ENCODE measurements around the gene DNAH11.
"Not testable (repeated sequence)": the region's sequence is repeated elsewhere in the genome, so short reads cannot be mapped to it uniquely, and the experiment has no call there.

The DNAH11 gene

GRCh38 chr7:21617916-21618390 lies 75.1 kb downstream of the DNAH11 start:
- FAIRE-seq = no peak

GRCh38 chr7:21618706-21619105 lies 75.9 kb downstream of the DNAH11 start:
- no peak for FAIRE-seq

GRCh38 chr7:21620054-21620453 lies 77.2 kb downstream of the DNAH11 start:
- peak; percentile 24 for FAIRE-seq

GRCh38 chr7:21624320-21624719 lies 81.5 kb downstream of the DNAH11 start:
- no peak for FAIRE-seq

- no peak for FAIRE-seq
These were observed 93.9 kb downstream of the DNAH11 start for GRCh38 chr7:21636694-21637093.

GRCh38 chr7:21639206-21639868 lies 96.5 kb downstream of the DNAH11 start:
- FAIRE-seq = no peak

GRCh38 chr7:21640105-21640504 lies 97.3 kb downstream of the DNAH11 start:
- FAIRE-seq = no peak

- FAIRE-seq = no peak
These were observed 98.7 kb downstream of the DNAH11 start for GRCh38 chr7:21641546-21641945.

- no peak for FAIRE-seq
These were observed 99.6 kb downstream of the DNAH11 start for GRCh38 chr7:21642422-21642821.

GRCh38 chr7:21651697-21652096 lies 108.9 kb downstream of the DNAH11 start:
- FAIRE-seq = no peak

- FAIRE-seq = no peak
These were observed 110.8 kb downstream of the DNAH11 start for GRCh38 chr7:21653623-21654022.

GRCh38 chr7:21656081-21656480 lies 113.2 kb downstream of the DNAH11 start:
- no peak for FAIRE-seq

GRCh38 chr7:21656796-21657195 lies 114.0 kb downstream of the DNAH11 start:
- no peak for FAIRE-seq

GRCh38 chr7:21670496-21670895 lies 127.7 kb downstream of the DNAH11 start:
- FAIRE-seq = no peak

- no peak for FAIRE-seq
These were observed 129.0 kb downstream of the DNAH11 start for GRCh38 chr7:21671859-21672258.

GRCh38 chr7:21675255-21675654 lies 132.4 kb downstream of the DNAH11 start:
- no peak for FAIRE-seq

- FAIRE-seq = no peak
These were observed 147.9 kb downstream of the DNAH11 start for GRCh38 chr7:21690705-21691104.

GRCh38 chr7:21691146-21691545 lies 148.3 kb downstream of the DNAH11 start:
- peak; percentile 87 for FAIRE-seq

GRCh38 chr7:21700587-21700986 lies 157.7 kb downstream of the DNAH11 start:
- not testable (repeated sequence) for FAIRE-seq

- no peak for FAIRE-seq
These were observed 159.5 kb downstream of the DNAH11 start for GRCh38 chr7:21702303-21702702.

- FAIRE-seq = no peak
These were observed 161.5 kb downstream of the DNAH11 start for GRCh38 chr7:21704359-21704758.

- FAIRE-seq = no peak
These were observed 163.3 kb downstream of the DNAH11 start for GRCh38 chr7:21706131-21706530.

- FAIRE-seq = no peak
These were observed 164.7 kb downstream of the DNAH11 start for GRCh38 chr7:21707566-21707965.

- no peak for FAIRE-seq
These were observed 165.3 kb downstream of the DNAH11 start for GRCh38 chr7:21708096-21708495.

GRCh38 chr7:21717323-21717722 lies 174.5 kb downstream of the DNAH11 start:
- no peak for FAIRE-seq

Data from colon (tissue), 2 donors.